ENCODE data around the gene CLDN6. TPM values are rescaled to one million over a fixed set of nuclear protein-coding genes. Genes with fewer than 3 reads are reported as not detected.

Gene CLDN6
- total and polyA plus RNA-seq, 9 of the 15 experiments (the other 6 are each of a cell fraction or from before 2014, with no cell fraction given), result 0.22 to 0.75 (median 0.38) TPM; not detected in 3

DNA sequence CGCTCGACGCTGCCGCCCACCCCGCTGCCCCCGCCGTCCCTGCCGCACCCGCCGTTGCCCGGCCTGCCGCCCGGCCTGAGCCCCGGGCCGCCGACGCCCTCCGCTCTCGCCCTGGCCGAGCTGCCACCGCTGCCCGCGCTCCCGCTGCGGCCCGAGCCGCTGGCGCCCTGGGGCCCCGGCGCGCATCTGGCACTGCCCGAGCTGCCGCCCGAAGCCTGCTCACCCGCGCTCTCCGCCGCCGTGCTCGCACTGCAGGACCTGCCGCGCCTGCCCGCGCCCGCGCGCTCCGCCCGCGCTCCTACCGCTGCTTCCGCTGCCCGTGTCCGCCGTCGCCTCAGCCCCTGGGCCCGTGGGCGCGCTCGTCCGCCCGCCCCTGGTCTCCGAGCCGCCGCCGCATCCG lies 13.7 kb downstream of the CLDN6 start (continued):
- TF ChIP-seq NONO (IDR thresholded peaks at IDR 0.05; ENCODE audit: low read depth in 2 of 2, low read length in 1 of 2), result 0 out of 4 replicates have a peak, but pooled peaks of 1 of the 2 experiments have one; percentile 9
- TF ChIP-seq RBBP5 (IDR thresholded peaks at IDR 0.05; ENCODE audit: borderline replicate concordance, insufficient read depth, low read length, poor library complexity, severe bottlenecking), result peak; percentile 34
- TF ChIP-seq GATAD2B (IDR thresholded peaks at IDR 0.05; ENCODE audit: borderline replicate concordance), result peak; percentile 35; the same call in 1 of the 2 replicates

DNA sequence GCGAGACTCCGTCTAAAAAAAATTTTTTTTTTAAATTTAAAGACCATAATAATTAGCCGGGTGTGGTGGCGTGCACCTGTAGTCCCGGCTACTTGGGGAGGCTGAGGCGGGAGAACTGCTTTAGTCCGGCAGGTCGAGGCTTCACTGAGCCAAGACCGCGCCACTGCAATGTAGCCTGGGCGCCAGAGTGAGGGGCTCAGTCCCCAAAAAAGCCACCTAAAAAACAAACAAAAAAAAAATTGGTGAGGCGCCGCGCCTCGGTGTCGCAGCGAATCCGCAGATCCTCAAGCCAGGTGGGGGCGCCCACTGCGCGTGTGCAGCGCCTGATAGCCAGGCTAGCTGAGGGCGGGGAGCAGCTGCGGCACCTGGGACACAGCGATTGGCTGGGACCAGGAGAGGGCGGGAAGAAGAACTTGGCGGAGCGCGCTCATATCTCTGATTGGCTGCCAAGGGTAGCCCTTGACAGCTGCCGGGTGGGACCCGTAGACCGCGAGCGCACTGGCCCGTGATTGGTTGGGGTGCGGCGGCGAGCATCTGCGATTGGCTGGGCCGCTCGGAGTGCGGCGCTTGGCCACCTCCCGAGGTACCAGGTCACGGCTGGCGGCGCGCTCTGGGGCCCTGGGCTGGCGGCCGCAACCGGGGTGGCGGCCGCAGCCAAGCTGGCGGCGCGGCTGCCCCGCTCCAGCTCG lies 14.3 kb downstream of the CLDN6 start:
- Histone ChIP-seq H4K20me1 (replicated peaks; ENCODE audit: control insufficient read depth, insufficient read depth, low read length) (no peaks in the 10 kb centered on the region), H3K9ac (ENCODE audit: insufficient read depth in 1 of 2, low read depth in 2 of 2, low read length in 2 of 2) (peak overlapping the region in 1 of 2 experiments; percentile 80; a peak in 2 of 4 replicates), H3K79me2 (ENCODE audit: control insufficient read depth, insufficient read depth, low read length) (peaks cover 22% of the 10 kb centered on the region), H3K4me3 (peak overlapping the region; percentile 50; the same call in 1 of the 2 replicates), H3K27ac (ENCODE audit: extremely low read depth, low read depth, low read length) (no peak overlapping the region), H3K27me3 (ENCODE audit: control insufficient read depth in 2 of 2, insufficient read depth in 2 of 2, low read length in 2 of 2) (no peaks in the 10 kb centered on the region), H2AFZ (ENCODE audit: low read depth, low read length) (peak overlapping the region; percentile 57), H3K4me1 (replicated peaks in 1 of 2; ENCODE audit: control insufficient read depth in 2 of 2, insufficient read depth in 2 of 2, low read length in 2 of 2) (peaks cover 28 to 55% of the 10 kb centered on the region in 2 experiments), H3K4me2 (ENCODE audit: insufficient read depth, low read length) (no peak overlapping the region; the same call in 1 of the 2 replicates), H3K36me3 (ENCODE audit: control insufficient read depth, insufficient read depth, low read length) (peaks cover 3% of the 10 kb centered on the region; the same call in 2 of the 3 replicates), H3K9me1 (ENCODE audit: control insufficient read depth, insufficient read depth, low read length) (no peaks in the 10 kb centered on the region), H3K9me3 (replicated peaks; ENCODE audit: control insufficient read depth, insufficient read depth, low read depth, low read length) (no peaks in the 10 kb centered on the region)
- in situ Hi-C loops (cut with MboI), result no loop called here
- BruUV-seq (replicated peaks), result no TSS peak
- ChIA-PET POLR2A (interaction anchor here (0.6 to 1.3 kb wide), 8 partner anchors 17 to 775 kb away, joined by 3 to 7 read pairs (median 4); partner anchors contain the start of genes PAQR4 and TNFRSF12A), CTCF (ENCODE audit: low intra/inter-chr PET ratio) (interaction anchor here (0.9 to 1.6 kb wide), 3 partner anchors 24 to 55 kb away, joined by 3 to 6 read pairs (median 3); no protein-coding TSS in a partner anchor)
- intact Hi-C loops (cut with micrococcal nuclease), result loop anchor here (1.0 kb wide), 1 partner anchor 25 kb away; no protein-coding TSS in a partner anchor
- peak; percentile 92 for ATAC-seq
- FAIRE-seq, result peak; percentile 99
- 5% methylated on average over 51 of the region's 58 CpGs for WGBS (ENCODE audit: insufficient coverage, low coverage, missing lambda C conversion rate)
- DNase-seq (ENCODE audit: extremely low read depth in 1 of 4, low spot score in 3 of 4), result peak; percentile 98 to 99 (median 99)
- TF ChIP-seq EHMT2 (IDR thresholded peaks at IDR 0.05) (no peak), HIVEP1 (CRISPR knock-in tag; IDR thresholded peaks at IDR 0.05) (no peak), ZNF146 (CRISPR knock-in tag; IDR thresholded peaks at IDR 0.05; ENCODE audit: unreplicated experiment) (no peak), CBX3 (IDR thresholded peaks at IDR 0.05; ENCODE audit: borderline replicate concordance in 1 of 2, low read length in 2 of 2) (no peak), BACH1 (tag; IDR thresholded peaks at IDR 0.05) (no peak), MTF1 (CRISPR knock-in tag; IDR thresholded peaks at IDR 0.05; ENCODE audit: borderline replicate concordance) (no peak), ATF7 (IDR thresholded peaks at IDR 0.05) (peak; percentile 78), HDGF (IDR thresholded peaks at IDR 0.05) (0 out of 2 replicates have a peak, but pooled peaks have one; percentile 28), ZBTB17 (CRISPR knock-in tag; IDR thresholded peaks at IDR 0.05) (no peak), ZNF133 (CRISPR knock-in tag; IDR thresholded peaks at IDR 0.05) (no peak), ZNF699 (CRISPR knock-in tag; IDR thresholded peaks at IDR 0.05; ENCODE audit: insufficient replicate concordance) (no peak), MAFK (IDR thresholded peaks at IDR 0.05; ENCODE audit: low read length) (no peak), ZFP1 (CRISPR knock-in tag; IDR thresholded peaks at IDR 0.05) (no peak), LARP7 (IDR thresholded peaks at IDR 0.05) (no peak), ZNF551 (CRISPR knock-in tag; IDR thresholded peaks at IDR 0.05) (no peak), PCBP1 (IDR thresholded peaks at IDR 0.05; ENCODE audit: low read depth, low read length, poor library complexity, severe bottlenecking) (no peak)
- TF ChIP-seq, protein P1, sequence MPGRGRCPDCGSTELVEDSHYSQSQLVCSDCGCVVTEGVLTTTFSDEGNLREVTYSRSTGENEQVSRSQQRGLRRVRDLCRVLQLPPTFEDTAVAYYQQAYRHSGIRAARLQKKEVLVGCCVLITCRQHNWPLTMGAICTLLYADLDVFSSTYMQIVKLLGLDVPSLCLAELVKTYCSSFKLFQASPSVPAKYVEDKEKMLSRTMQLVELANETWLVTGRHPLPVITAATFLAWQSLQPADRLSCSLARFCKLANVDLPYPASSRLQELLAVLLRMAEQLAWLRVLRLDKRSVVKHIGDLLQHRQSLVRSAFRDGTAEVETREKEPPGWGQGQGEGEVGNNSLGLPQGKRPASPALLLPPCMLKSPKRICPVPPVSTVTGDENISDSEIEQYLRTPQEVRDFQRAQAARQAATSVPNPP (IDR thresholded peaks at IDR 0.05; ENCODE audit: borderline replicate concordance, insufficient read depth, insufficient read length), result no peak

All from K562 (cell line).